MM.1S (cell line): ENCODE results near the gene DCLK1.

ENCODE experiments used
- EZH2 ChIP-seq: fragments of 300-600 bp; sonication (generic); optimal IDR thresholded peaks from 2 replicates; pipeline ENCODE3; 2017; ENCODE audit warnings: low read depth, mild to moderate bottlenecking, antibody characterized with exemption, low read length, mixed read lengths
- EZH2phosphoT487 ChIP-seq: fragments of 300-600 bp; sonication (generic); IDR thresholded peaks from 2 replicates; pipeline ENCODE4 v1.6.1; 2018; ENCODE audit warnings: antibody characterized with exemption, low read length
- TF ChIP-seq, protein P1 (sequence below): fragments of 300-600 bp; sonication (generic); IDR thresholded peaks from 2 replicates; pipeline ENCODE4 v1.5.1; 2016; ENCODE audit warnings: antibody characterized with exemption, low read length, mixed read lengths

DNA sequence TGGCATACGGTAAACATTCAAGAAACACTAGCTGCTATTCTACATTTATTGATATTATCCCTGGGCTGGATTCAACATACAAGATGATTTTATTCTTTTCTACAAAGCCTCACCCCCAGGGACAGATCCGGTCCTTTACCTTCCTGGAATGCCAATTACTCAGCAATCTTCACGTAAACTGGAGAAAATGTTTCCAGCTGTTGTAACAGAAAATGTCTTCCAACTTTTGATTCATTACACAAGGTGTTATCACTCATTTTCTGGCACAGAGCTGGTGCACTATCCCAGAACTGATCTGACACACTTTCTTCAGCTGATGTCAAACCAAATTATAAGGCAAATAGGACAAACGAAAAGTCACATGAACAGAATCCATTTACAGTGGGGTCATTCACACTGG is 33.1 kb downstream of the DCLK1 start:
- TF ChIP-seq, protein P1, sequence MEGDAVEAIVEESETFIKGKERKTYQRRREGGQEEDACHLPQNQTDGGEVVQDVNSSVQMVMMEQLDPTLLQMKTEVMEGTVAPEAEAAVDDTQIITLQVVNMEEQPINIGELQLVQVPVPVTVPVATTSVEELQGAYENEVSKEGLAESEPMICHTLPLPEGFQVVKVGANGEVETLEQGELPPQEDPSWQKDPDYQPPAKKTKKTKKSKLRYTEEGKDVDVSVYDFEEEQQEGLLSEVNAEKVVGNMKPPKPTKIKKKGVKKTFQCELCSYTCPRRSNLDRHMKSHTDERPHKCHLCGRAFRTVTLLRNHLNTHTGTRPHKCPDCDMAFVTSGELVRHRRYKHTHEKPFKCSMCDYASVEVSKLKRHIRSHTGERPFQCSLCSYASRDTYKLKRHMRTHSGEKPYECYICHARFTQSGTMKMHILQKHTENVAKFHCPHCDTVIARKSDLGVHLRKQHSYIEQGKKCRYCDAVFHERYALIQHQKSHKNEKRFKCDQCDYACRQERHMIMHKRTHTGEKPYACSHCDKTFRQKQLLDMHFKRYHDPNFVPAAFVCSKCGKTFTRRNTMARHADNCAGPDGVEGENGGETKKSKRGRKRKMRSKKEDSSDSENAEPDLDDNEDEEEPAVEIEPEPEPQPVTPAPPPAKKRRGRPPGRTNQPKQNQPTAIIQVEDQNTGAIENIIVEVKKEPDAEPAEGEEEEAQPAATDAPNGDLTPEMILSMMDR = no peak
- TF ChIP-seq EZH2 = no peak
- TF ChIP-seq EZH2phosphoT487 = no peak
